GM12872 (cell line): ENCODE results near the gene CAPN9.

Experiments used
- CTCF ChIP-seq: IDR thresholded peaks from 3 replicates; pipeline ENCODE4 v1.5.1; 2011; ENCODE audit warnings: low read depth, mild to moderate bottlenecking, low read length, moderate library complexity; ENCODE audit not compliant: insufficient read depth

Gene CAPN9

GRCh38 chr1:230807029-230807428 is 59.8 kb downstream of the CAPN9 start:
- TF ChIP-seq CTCF: no peak

GRCh38 chr1:230807561-230808280 is 60.5 kb downstream of the CAPN9 start:
- no peak for TF ChIP-seq CTCF

- TF ChIP-seq CTCF: no peak
Measured at GRCh38 chr1:230808281-230808872, 61.2 kb downstream of the CAPN9 start.

- no peak for TF ChIP-seq CTCF
Measured at GRCh38 chr1:230809256-230809990, 62.2 kb downstream of the CAPN9 start.

GRCh38 chr1:230812568-230812967 is 65.4 kb downstream of the CAPN9 start:
- TF ChIP-seq CTCF: no peak

GRCh38 chr1:230814949-230815692 is 67.9 kb downstream of the CAPN9 start:
- no peak for TF ChIP-seq CTCF

GRCh38 chr1:230816018-230816417 is 68.8 kb downstream of the CAPN9 start:
- no peak for TF ChIP-seq CTCF
